Activated naive CD4-positive, alpha-beta T cell treated with anti-CD3 and anti-CD28 coated beads for 36 hours (primary cell): ENCODE measurements around the gene CAMK1. TPM values are rescaled to one million over a fixed set of nuclear protein-coding genes. Genes with fewer than 3 reads are reported as not detected.

Source experiments
- CTCF ChIA-PET: fragments of 350-600 bp; sonication (Branson Sonifier 250); formaldehyde crosslinking; loops from one replicate; lab custom pipeline; 2021; ENCODE audit warnings: antibody characterized with exemption; lab: Charles Lee
- DNase-seq: peaks from one replicate; pipeline ENCODE4 v3.0.0-alpha.2; 2020
- H3K27ac Mint-ChIP-seq: one replicate; pipeline ENCODE4 v1.8.0; 2021; ENCODE audit warnings: mild to moderate bottlenecking, mixed read lengths
- H3K27me3 Mint-ChIP-seq: one replicate; pipeline ENCODE4 v1.8.0; 2021; ENCODE audit warnings: low read depth, mixed read lengths
- H3K36me3 Mint-ChIP-seq: one replicate; pipeline ENCODE4 v1.8.0; 2021; ENCODE audit warnings: low read depth, mixed read lengths
- H3K4me1 Mint-ChIP-seq: one replicate; pipeline ENCODE4 v1.8.0; 2021; ENCODE audit warnings: low read depth, mixed read lengths
- H3K4me3 Mint-ChIP-seq: one replicate; pipeline ENCODE4 v1.8.0; 2021; ENCODE audit warnings: mild to moderate bottlenecking, moderate library complexity, mixed read lengths
- H3K9me3 Mint-ChIP-seq: one replicate; pipeline ENCODE4 v1.8.0; 2021; ENCODE audit warnings: mixed read lengths
- intact Hi-C: fragments of 100-400 bp; cut with micrococcal nuclease; formaldehyde crosslinking; loops from one replicate; pipeline ENCODE4 v1.15.1; 2023
- total RNA-seq, 2 experiments: library from RNA; stranded (reverse); gene quantifications; one replicate each; pipeline ENCODE4 v1.2.3, GENCODE V29; 2021

CAMK1 gene
- total RNA-seq, result 10 to 100 TPM; 18.9 to 19.5 TPM

- Mint-ChIP-seq H3K27ac (peak within 1 kb of the TSS; percentile 0), H3K9me3 (no peaks in the 10 kb centered on the region), H3K36me3 (no peaks in the 10 kb centered on the region), H3K4me1 (peaks cover 15% of the 10 kb centered on the region), H3K27me3 (no peaks in the 10 kb centered on the region), H3K4me3 (peak within 1 kb of the TSS; percentile 75)
- peak; percentile 79 for DNase-seq
- intact Hi-C loops, result loop anchor here (1.0 kb wide), 1 partner anchor 9 kb away; no protein-coding TSS in a partner anchor
- CTCF ChIA-PET, result interaction anchor here (0.6 to 1.6 kb wide), 5 partner anchors 8 to 112 kb away, joined by 3 to 4 read pairs (median 3); no protein-coding TSS in a partner anchor
Measured at GRCh38 chr3:9769426-9770275, at the start of gene CAMK1. Gene CAMK1, minus strand, starts transcription at chr3:9769947. Its CDS starts 2,198 bp downstream, at chr3:9767749.

- Mint-ChIP-seq H3K27me3 (no peaks in the 10 kb centered on the region), H3K4me1 (no peaks in the 10 kb centered on the region), H3K36me3 (peaks cover 4% of the 10 kb centered on the region), H3K9me3 (no peaks in the 10 kb centered on the region), H3K27ac (no peak overlapping the region), H3K4me3 (no peak overlapping the region)
- DNase-seq, result no peak
- CTCF ChIA-PET, result interaction anchor here (0.6 to 1.5 kb wide), 3 partner anchors 11 to 131 kb away, joined by 3 to 5 read pairs (median 4); no protein-coding TSS in a partner anchor
- intact Hi-C loops, result no loop called here
Measured at GRCh38 chr3:9818666-9819335, 49.1 kb upstream of the CAMK1 start.

GRCh38 chr3:9817436-9817835 lies 47.7 kb upstream of the CAMK1 start:
- no peaks in the 10 kb centered on the region for H3K27me3 Mint-ChIP-seq
- no peak overlapping the region for H3K27ac Mint-ChIP-seq
- CTCF ChIA-PET, result no interaction called here
- DNase-seq, result no peak
- no peak overlapping the region for H3K4me3 Mint-ChIP-seq
- peaks cover 8% of the 10 kb centered on the region for H3K36me3 Mint-ChIP-seq
- H3K4me1 Mint-ChIP-seq, result no peaks in the 10 kb centered on the region
- intact Hi-C loops, result no loop called here
- H3K9me3 Mint-ChIP-seq, result no peaks in the 10 kb centered on the region

GRCh38 chr3:9815986-9816385 lies 46.2 kb upstream of the CAMK1 start:
- intact Hi-C loops, result no loop called here
- no peaks in the 10 kb centered on the region for H3K9me3 Mint-ChIP-seq
- no peak overlapping the region for H3K27ac Mint-ChIP-seq
- no peak for DNase-seq
- no peak overlapping the region for H3K4me3 Mint-ChIP-seq
- H3K4me1 Mint-ChIP-seq, result peaks cover 4% of the 10 kb centered on the region
- no peaks in the 10 kb centered on the region for H3K27me3 Mint-ChIP-seq
- peaks cover 11% of the 10 kb centered on the region for H3K36me3 Mint-ChIP-seq
- CTCF ChIA-PET, result no interaction called here

GRCh38 chr3:9812870-9813483 lies 43.2 kb upstream of the CAMK1 start:
- Mint-ChIP-seq H3K36me3 (peaks cover 18% of the 10 kb centered on the region), H3K4me1 (peaks cover 27% of the 10 kb centered on the region), H3K27me3 (no peaks in the 10 kb centered on the region), H3K27ac (no peak overlapping the region), H3K9me3 (no peaks in the 10 kb centered on the region), H3K4me3 (no peak overlapping the region)
- CTCF ChIA-PET, result interaction anchor here (1.3 kb wide), 1 partner anchor 118 kb away, joined by 3 read pairs; no protein-coding TSS in a partner anchor
- intact Hi-C loops, result no loop called here
- DNase-seq, result no peak

- H3K4me1 Mint-ChIP-seq, result peaks cover 32% of the 10 kb centered on the region
- intact Hi-C loops, result no loop called here
- no peak for DNase-seq
- H3K36me3 Mint-ChIP-seq, result peaks cover 21% of the 10 kb centered on the region
- CTCF ChIA-PET, result no interaction called here
- no peaks in the 10 kb centered on the region for H3K27me3 Mint-ChIP-seq
- H3K9me3 Mint-ChIP-seq, result no peaks in the 10 kb centered on the region
- peak overlapping the region; percentile 47 for H3K4me3 Mint-ChIP-seq
- H3K27ac Mint-ChIP-seq, result peak overlapping the region; percentile 5
Measured at GRCh38 chr3:9810846-9811245, 41.1 kb upstream of the CAMK1 start.

GRCh38 chr3:9810433-9810770 lies 40.7 kb upstream of the CAMK1 start:
- Mint-ChIP-seq H3K27ac (no peak overlapping the region), H3K9me3 (no peaks in the 10 kb centered on the region), H3K4me3 (peak overlapping the region; percentile 47), H3K4me1 (peaks cover 32% of the 10 kb centered on the region), H3K27me3 (no peaks in the 10 kb centered on the region), H3K36me3 (peaks cover 23% of the 10 kb centered on the region)
- intact Hi-C loops, result no loop called here
- CTCF ChIA-PET, result no interaction called here
- no peak for DNase-seq

GRCh38 chr3:9809615-9810432 lies 40.1 kb upstream of the CAMK1 start, which contains the start of gene TTLL3:
Gene TTLL3, plus strand, starts transcription at chr3:9810262. Its CDS starts 400 bp downstream, at chr3:9810662.
- peak within 1 kb of the TSS; percentile 81 for H3K4me3 Mint-ChIP-seq
- peak within 1 kb of the TSS; percentile 92 for H3K27ac Mint-ChIP-seq
- peaks cover 23% of the 10 kb centered on the region for H3K36me3 Mint-ChIP-seq
- intact Hi-C loops, result loop anchor here (1.0 to 10.0 kb wide), 5 partner anchors 23 to 305 kb away; partner anchors contain the start of gene BRPF1
- peak; percentile 38 for DNase-seq
- peaks cover 32% of the 10 kb centered on the region for H3K4me1 Mint-ChIP-seq
- H3K27me3 Mint-ChIP-seq, result no peaks in the 10 kb centered on the region
- no peaks in the 10 kb centered on the region for H3K9me3 Mint-ChIP-seq
- CTCF ChIA-PET, result interaction anchor here (0.8 to 2.5 kb wide), 3 partner anchors 10 to 83 kb away, joined by 3 to 7 read pairs (median 3); no protein-coding TSS in a partner anchor

GRCh38 chr3:9809239-9809614 lies 39.5 kb upstream of the CAMK1 start:
- Mint-ChIP-seq H3K27ac (peak overlapping the region; percentile 92), H3K4me1 (peaks cover 32% of the 10 kb centered on the region), H3K27me3 (no peaks in the 10 kb centered on the region), H3K36me3 (peaks cover 26% of the 10 kb centered on the region), H3K9me3 (no peaks in the 10 kb centered on the region), H3K4me3 (peak overlapping the region; percentile 81)
- CTCF ChIA-PET, result interaction anchor here (0.8 to 2.5 kb wide), 3 partner anchors 11 to 82 kb away, joined by 3 to 7 read pairs (median 3); no protein-coding TSS in a partner anchor
- intact Hi-C loops, result loop anchor here (1.0 to 10.0 kb wide), 5 partner anchors 22 to 304 kb away; partner anchors contain the start of gene BRPF1
- peak; percentile 62 for DNase-seq

- peak overlapping the region; percentile 92 for H3K27ac Mint-ChIP-seq
- CTCF ChIA-PET, result interaction anchor here (0.6 to 2.5 kb wide), 7 partner anchors 11 to 415 kb away, joined by 3 to 8 read pairs (median 4); no protein-coding TSS in a partner anchor
- no peaks in the 10 kb centered on the region for H3K27me3 Mint-ChIP-seq
- H3K4me3 Mint-ChIP-seq, result no peak overlapping the region
- no peaks in the 10 kb centered on the region for H3K9me3 Mint-ChIP-seq
- peak; percentile 64 for DNase-seq
- intact Hi-C loops, result loop anchor here (1.0 to 10.0 kb wide), 6 partner anchors 15 to 304 kb away; partner anchors contain the start of genes ARPC4 and BRPF1
- peaks cover 32% of the 10 kb centered on the region for H3K4me1 Mint-ChIP-seq
- H3K36me3 Mint-ChIP-seq, result peaks cover 34% of the 10 kb centered on the region
Measured at GRCh38 chr3:9808345-9809037, 38.7 kb upstream of the CAMK1 start.

GRCh38 chr3:9807981-9808344 lies 38.2 kb upstream of the CAMK1 start:
- Mint-ChIP-seq H3K27me3 (no peaks in the 10 kb centered on the region), H3K4me3 (no peak overlapping the region), H3K9me3 (no peaks in the 10 kb centered on the region), H3K27ac (peak overlapping the region; percentile 70), H3K4me1 (peaks cover 35% of the 10 kb centered on the region), H3K36me3 (peaks cover 35% of the 10 kb centered on the region)
- intact Hi-C loops, result loop anchor here (1.0 to 10.0 kb wide), 2 partner anchors 15 to 303 kb away; partner anchors contain the start of gene ARPC4
- DNase-seq, result no peak
- CTCF ChIA-PET, result interaction anchor here (0.6 to 2.5 kb wide), 7 partner anchors 12 to 415 kb away, joined by 3 to 8 read pairs (median 5); no protein-coding TSS in a partner anchor
